Stimulated activated CD4-positive, alpha-beta T cell treated with anti-CD3 and anti-CD28 coated beads, Interleukin-2, amount 100 ng/mL, for 48 hours (primary cell): ENCODE data around the gene NIN.

Source experiments
- DNase-seq, 2 donors: peaks; one replicate each; pipeline ENCODE4 v3.0.0-alpha.2; 2020

NIN gene

GRCh38 chr14:50758305-50758704 lies 72.7 kb downstream of the NIN start:
- no peak for DNase-seq

GRCh38 chr14:50757702-50758101 lies 73.3 kb downstream of the NIN start:
- DNase-seq: no peak

GRCh38 chr14:50756300-50756699 lies 74.7 kb downstream of the NIN start:
- no peak for DNase-seq

- DNase-seq: no peak
Measured at GRCh38 chr14:50750323-50750722, 80.6 kb downstream of the NIN start.

GRCh38 chr14:50745401-50746058 lies 85.4 kb downstream of the NIN start:
- no peak for DNase-seq

GRCh38 chr14:50744231-50744630 lies 86.7 kb downstream of the NIN start:
- DNase-seq: no peak

GRCh38 chr14:50741567-50741966 lies 89.4 kb downstream of the NIN start:
- DNase-seq: no peak

GRCh38 chr14:50740856-50741255 lies 90.1 kb downstream of the NIN start:
- DNase-seq: no peak

- no peak for DNase-seq
Measured at GRCh38 chr14:50739186-50739585, 91.8 kb downstream of the NIN start.

GRCh38 chr14:50736932-50737419 lies 94.0 kb downstream of the NIN start:
- peak; percentile 23 to 28 for DNase-seq

GRCh38 chr14:50734950-50735695 lies 95.8 kb downstream of the NIN start:
- no peak for DNase-seq

- no peak for DNase-seq
Measured at GRCh38 chr14:50733494-50733893, 97.5 kb downstream of the NIN start.

GRCh38 chr14:50728836-50729235 lies 102.1 kb downstream of the NIN start:
- no peak for DNase-seq

GRCh38 chr14:50726372-50727107 lies 104.4 kb downstream of the NIN start:
- no peak for DNase-seq

- DNase-seq: no peak
Measured at GRCh38 chr14:50725761-50726160, 105.2 kb downstream of the NIN start.

GRCh38 chr14:50719911-50720759 lies 110.8 kb downstream of the NIN start:
- no peak for DNase-seq

GRCh38 chr14:50718949-50719348 lies 112.0 kb downstream of the NIN start:
- DNase-seq: no peak

GRCh38 chr14:50717811-50718210 lies 113.2 kb downstream of the NIN start:
- DNase-seq: no peak

- DNase-seq: no peak
Measured at GRCh38 chr14:50714450-50715073, 116.4 kb downstream of the NIN start.

- no peak for DNase-seq
Measured at GRCh38 chr14:50711043-50711442, 119.9 kb downstream of the NIN start.

- no peak for DNase-seq
Measured at GRCh38 chr14:50705026-50705593, 125.9 kb downstream of the NIN start.

- DNase-seq: no peak
Measured at GRCh38 chr14:50704454-50705010, 126.4 kb downstream of the NIN start.
